GM13977 (cell line): ENCODE measurements around the gene PAK1IP1.

Experiments
- DNase-seq: peaks from one replicate; pipeline ENCODE4 v3.0.0; 2012; ENCODE audit warnings: low spot score
- in situ Hi-C: fragments of 300-500 bp; cut with MboI; formaldehyde crosslinking; loops from one replicate; pipeline ENCODE4 v1.12.0; 2022; ENCODE audit warnings: low sequenced_read_pairs, low pct_unique_long_range_greater_than_20kb, mixed read lengths, inconsistent platforms; ENCODE audit not compliant: unreplicated experiment
- TF ChIP-seq, protein P1 (sequence below): IDR thresholded peaks from 2 replicates; pipeline ENCODE4 v1.5.1; 2012; ENCODE audit warnings: mild to moderate bottlenecking, control low read depth; ENCODE audit not compliant: insufficient read depth; ENCODE audit errors: extremely low read depth, missing control alignments

The PAK1IP1 gene

DNA sequence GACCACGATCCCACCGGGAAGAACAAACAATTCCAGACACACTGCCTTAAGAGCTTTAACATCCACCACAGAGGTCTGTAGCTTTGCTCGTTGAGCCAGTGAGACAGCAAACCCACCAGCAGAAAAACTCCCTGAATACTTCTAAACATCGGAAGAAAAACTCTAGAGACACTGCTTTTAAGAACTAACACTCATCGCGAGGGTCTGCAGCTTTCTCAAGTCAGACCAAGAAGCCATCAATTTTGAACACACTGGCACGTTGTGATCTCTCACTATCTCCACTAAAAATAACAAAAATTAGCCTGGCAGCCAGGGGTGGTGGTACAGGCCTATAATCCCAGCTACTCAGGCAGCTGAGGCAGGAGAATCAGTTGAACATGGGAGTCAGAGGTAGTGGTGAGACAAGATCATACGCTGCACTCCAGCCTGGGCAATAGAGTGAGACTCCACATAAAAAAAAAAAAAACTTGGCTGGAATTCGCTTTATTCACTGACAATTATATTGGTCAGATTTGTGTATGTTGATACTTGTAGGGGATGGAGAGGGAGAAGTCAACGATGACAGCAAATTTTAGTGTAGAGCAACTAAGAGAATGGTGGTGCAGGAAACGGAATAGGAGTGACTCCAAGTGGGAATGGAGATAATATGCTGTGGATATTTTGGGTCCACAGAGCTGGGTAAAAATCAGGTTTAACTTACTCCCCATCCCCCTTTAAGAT is 27.2 kb downstream of the PAK1IP1 start:
- in situ Hi-C loops, result no loop called here
- no peak for DNase-seq
- TF ChIP-seq, protein P1, sequence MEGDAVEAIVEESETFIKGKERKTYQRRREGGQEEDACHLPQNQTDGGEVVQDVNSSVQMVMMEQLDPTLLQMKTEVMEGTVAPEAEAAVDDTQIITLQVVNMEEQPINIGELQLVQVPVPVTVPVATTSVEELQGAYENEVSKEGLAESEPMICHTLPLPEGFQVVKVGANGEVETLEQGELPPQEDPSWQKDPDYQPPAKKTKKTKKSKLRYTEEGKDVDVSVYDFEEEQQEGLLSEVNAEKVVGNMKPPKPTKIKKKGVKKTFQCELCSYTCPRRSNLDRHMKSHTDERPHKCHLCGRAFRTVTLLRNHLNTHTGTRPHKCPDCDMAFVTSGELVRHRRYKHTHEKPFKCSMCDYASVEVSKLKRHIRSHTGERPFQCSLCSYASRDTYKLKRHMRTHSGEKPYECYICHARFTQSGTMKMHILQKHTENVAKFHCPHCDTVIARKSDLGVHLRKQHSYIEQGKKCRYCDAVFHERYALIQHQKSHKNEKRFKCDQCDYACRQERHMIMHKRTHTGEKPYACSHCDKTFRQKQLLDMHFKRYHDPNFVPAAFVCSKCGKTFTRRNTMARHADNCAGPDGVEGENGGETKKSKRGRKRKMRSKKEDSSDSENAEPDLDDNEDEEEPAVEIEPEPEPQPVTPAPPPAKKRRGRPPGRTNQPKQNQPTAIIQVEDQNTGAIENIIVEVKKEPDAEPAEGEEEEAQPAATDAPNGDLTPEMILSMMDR, result no peak

DNA sequence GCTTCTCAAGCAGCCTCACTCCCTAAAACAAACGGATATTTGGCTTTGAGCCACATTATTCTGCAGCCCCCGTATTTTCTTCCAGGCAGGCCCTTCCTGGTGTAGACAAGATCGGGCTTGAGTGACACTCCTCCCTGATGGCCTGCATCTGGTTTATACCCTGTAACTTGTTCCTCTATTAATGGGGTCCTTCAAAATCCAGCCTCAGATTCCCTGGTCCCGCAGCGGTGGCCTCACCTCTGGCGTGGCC is 27.7 kb downstream of the PAK1IP1 start:
- in situ Hi-C loops, result no loop called here
- TF ChIP-seq, protein P1, result no peak
- DNase-seq, result no peak

DNA sequence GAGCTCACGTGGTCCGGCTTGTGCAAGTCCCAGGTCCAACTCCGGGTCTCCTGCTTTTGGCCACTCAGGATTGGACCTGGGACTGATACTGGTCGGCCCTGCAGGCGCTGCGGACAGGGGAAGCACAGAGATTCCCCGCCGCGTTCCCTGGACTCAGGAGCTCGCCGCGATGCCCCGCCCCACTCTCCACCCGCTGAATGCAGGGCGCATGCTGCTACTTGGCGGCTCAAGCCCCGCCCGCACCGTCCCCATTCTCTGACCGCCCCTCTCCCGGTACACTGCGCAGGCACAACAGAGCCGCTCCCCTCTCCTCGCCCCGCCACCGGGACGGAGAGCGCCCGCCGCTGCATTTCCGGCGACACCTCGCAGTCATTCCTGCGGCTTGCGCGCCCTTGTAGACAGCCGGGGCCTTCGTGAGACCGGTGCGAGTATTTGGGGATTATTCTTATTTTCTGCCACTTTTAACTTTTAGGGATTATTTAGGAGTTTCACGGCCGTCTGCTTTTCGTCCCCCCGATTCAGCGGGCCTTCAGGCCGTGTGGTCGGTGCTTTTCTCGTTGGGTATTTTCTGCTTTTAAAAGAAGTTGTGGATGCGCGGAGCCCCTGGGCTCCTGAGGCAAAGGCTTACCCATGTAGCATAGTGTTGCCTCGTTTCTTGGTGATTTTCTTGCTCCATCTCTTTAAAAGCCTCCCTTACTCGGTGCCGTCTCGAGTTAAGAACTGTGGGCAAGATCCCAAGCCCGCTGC is 28.2 kb downstream of the PAK1IP1 start, which contains the start of gene TMEM14C:
Gene TMEM14C (plus strand): TSS at position 251 of the 747 bp plus-strand sequence. CDS start 1,544 bp downstream, outside the sequence.
- TF ChIP-seq, protein P1, result no peak
- peak; percentile 97 for DNase-seq
- in situ Hi-C loops, result no loop called here

DNA sequence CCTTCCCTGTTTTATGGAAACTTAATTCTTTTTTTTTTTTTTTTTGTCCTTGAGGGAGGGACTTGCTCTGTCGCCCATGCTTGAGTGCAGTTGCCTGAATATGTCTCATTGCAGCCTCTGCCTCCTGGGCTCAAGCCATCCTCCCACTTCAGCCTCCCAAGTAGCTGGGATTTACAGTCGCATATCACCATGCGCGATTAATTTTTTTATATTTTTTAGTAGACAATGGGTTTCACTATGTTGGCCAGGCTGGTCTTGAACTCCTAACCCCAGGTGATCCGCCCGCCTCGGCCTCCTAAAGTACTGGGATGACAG is 28.8 kb downstream of the PAK1IP1 start:
- in situ Hi-C loops, result no loop called here
- DNase-seq, result no peak
- TF ChIP-seq, protein P1, result no peak

DNA sequence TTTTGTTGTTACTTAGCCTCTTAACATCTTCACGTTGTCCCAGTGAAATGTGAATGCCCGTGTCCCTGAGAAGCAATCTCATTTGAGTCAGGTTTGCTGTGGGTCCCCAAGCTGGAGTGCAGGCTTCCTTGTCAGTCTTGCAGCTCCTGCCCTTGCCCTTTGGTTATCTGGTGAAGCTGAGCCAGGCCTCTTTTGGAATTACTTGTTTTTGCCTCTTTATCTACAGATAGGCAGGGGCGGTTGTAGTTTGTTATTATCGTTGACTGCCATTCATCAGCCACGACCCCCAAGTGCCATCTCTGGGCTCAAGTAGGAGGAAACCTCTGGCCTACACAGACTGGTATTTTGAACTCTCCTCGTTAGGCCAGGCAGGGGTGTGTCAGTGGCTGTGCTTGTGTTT is 30.3 kb downstream of the PAK1IP1 start:
- no peak for DNase-seq
- TF ChIP-seq, protein P1, result no peak
- in situ Hi-C loops, result no loop called here

DNA sequence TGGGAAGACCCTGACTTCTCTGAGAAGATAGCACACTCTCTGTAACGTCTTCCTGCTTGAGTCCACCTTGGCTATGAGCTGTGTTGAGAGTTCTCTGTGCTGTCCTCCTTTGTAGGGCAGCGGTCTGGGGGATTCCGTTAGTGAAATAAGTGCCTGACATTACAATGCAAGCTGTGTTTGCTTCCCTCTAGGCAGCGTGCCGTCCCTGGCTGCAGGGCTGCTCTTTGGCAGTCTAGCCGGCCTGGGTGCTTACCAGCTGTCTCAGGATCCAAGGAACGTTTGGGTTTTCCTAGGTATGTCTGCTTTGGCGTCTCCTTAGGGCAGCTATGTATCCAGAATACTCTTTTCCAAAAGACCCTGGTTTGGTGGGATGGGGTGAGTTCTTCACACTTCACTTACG is 30.9 kb downstream of the PAK1IP1 start:
- DNase-seq, result no peak
- in situ Hi-C loops, result no loop called here
- TF ChIP-seq, protein P1, result no peak
